GM18499 (cell line): ENCODE data around the gene LRRD1.
A peak's percentile ranks its signal among the peaks of the same experiment; 100 is the strongest.
"Not testable (repeated sequence)": the region's sequence is repeated elsewhere in the genome, so short reads cannot be mapped to it uniquely, and the experiment has no call there.

Experiments
- ATAC-seq: cut with Tn5 transposase; IDR thresholded peaks from one replicate; pipeline ENCODE4 v1.9.1; 2021; ENCODE audit warnings: moderate number of reproducible peaks; ENCODE audit not compliant: insufficient read depth, unreplicated experiment

Gene LRRD1

DNA sequence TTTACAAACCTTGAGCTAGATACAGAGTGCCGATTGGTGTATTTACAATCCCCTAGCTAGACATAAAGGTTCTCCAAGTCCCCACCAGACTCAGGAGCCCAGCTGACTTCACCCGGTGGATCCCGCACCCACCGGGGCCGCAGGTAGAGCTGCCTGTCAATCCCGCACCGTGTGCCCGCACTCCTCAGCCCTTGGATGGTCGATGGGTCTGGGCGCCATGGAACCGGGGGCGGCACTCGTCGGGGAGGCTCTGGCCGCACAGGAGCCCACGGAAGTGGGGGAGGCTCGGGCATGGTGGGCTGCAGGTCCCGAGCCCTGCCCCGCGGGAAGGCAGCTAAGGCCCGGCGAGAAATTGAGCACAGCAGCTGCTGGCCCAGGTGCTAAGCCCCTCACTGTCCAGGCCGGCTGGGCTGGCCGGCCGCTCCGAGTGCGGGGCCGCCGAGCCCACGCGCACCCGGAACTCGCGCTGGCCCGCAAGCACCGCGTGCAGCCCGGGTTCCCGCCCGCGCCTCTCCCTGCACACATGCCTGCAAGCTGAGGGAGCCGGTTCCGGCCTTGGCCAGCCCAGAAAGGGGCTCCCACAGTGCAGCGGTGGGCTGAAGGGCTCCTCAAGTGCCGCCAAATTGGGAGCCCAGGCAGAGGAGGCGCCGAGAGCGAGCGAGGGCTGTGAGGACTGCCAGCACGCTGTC is 35.6 kb downstream of the LRRD1 start:
- ATAC-seq, result not testable (repeated sequence)

DNA sequence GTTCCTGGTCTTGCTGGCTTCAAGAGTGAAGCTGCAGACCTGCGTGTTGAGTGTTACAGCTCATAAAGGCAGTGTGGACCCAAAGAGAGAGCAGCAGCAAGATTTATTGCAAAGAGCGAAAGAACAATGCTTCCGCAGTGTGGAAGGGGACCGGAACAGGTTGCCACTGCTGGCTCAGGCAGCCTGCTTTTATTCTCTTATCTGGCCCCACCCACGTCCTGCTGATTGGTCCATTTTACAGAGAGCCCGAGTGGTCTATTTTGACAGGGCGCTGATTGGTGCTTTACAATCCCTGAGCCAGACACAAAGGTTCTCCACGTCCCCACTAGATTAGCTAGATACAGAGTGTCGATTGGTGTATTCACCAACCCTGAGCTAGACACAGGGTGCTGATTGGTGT is 36.2 kb downstream of the LRRD1 start:
- ATAC-seq, result not testable (repeated sequence)

DNA sequence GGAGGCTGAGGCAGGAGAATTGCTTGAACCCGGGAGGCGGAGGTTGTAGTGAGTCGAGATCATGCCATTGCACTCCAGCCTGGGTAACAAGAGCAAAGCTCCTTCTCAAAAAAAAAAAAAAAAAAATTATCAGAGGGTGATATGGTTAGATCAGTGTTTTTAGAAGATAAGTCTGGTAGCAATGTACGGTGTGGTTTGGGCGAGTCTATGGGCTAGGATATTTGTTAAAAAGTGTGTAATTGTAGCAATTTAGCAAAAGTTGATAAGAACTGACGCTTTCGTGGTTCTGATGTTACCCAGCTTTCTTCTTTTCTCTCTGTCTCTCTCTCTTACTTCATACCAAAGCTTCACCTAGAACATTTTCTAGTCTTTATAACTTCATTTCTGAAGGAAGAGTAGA is 37.8 kb downstream of the LRRD1 start:
- no peak for ATAC-seq

DNA sequence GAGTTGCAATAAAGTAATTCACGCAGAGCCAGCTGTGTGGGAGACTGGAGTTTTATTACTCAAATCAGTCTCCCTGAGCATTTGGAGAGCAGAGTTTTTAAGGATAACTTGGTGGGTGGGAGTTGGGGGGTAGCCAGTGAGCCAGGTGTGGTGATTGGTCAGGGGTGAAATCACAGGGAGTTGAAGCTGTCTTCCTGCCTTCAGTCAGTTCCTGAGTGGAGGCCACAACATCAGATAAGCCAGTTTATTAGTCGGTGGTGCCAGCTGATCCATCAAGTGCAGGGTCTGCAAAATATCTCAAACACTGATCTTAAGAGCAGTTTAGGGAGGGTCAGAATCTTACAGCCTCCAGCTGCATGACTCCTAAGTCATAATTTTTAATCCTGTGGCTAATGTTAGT is 41.4 kb downstream of the LRRD1 start:
- ATAC-seq, result no peak

DNA sequence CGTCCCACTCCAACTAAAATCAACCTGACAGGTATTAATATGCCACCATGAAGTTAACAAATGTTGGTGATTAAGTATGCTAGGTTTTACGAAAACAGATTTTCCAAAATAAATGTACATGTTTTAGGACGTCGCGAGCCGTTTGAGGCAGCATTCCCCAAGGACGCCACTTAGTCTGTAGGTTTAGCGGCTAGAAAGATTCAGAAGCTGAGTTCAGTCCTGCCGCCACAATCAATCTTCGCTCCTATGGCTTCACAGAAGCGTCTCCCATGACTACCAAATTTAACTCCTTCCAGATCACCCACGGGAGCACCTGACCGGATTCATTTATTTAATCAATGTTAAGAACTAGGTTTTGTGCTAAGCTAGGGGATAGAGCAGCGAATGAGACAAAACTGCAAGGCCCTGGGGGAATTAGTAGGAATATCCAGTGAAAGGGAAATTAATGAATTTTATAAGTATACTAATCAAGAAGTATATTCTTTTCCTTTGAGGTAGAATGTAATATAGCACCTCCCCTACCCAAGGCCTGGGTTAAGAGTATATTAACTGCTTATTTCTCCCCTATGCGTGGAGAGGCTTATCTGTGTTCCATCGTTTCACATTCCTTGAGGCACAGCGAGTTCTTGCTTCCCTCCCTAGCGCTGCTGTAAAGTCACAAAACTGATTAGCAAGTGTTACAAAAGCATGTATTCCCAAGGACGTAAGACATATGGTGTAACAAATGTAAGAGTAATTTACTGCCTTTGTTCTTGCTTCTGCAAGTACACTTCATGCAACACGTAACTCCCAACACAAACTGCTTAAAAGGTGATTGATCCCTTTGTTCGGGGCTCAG is 43.7 kb downstream of the LRRD1 start:
- peak; percentile 6 for ATAC-seq

DNA sequence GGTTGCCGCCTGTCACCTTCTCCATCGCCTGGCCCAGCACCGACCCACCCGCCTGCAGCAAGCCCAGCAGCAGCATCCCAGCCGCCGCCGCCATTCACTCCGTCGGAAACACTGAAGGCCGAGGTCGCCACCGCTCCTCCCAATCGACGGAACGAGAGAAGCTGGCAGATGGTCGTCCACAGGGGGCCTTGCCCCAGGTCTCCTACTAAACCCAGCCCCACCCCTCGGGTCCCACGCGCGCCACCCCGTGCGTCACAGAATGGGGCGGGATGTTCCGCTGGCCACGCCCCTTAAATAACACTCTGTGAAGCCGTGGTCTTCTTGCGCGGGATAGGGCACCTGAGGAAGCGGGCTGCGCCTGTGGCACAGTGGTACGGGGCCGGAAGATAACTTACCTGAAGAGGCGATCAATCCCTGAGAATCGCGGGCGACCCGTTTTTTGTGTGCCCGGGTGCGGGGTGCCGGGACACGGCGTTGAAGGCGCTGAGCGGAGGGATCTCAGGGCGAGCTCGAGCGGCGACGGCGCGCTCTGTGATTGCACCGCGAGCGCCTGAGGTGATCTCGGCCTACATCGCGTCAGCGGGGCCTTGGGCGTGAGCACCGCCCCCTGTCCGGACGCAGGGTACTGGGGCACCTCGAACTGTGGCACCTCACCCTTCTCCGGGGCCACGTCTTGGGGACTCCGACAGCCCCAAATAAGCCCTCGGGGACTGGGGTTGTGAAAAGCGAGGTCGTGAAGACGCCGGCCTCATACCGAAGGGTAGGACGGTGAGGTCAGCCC is 44.5 kb downstream of the LRRD1 start, which contains the start of gene CYP51A1:
Gene CYP51A1, minus strand, starts transcription at position 207 of the 781 bp plus-strand sequence. Its CDS starts 113 bp downstream, at position 94.
- ATAC-seq, result peak; percentile 64

DNA sequence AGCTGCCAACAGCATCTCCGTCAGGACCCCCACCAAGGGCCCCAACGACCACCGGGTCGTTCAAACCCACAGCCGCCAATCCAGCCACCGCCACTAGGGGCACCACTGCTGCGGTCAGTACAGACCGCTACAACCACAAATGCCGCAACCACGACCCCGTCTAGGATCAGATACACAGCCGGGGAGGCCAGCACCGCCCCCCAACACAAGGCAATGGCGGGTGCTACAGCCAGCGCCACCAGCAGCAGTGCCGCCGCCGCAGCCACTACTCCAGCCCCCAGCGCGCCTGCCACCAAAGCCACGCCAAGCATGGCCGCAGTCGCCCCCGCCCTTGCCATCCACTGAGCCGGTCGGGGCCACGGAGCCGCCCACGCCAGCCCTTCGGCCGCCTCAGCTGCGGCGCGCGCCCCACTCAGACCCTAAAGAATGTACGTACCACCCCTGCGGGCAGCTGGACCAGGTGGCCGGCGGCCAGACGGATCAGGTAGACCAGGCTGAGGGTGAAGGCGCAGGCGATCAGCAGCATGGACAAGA is 45.1 kb downstream of the LRRD1 start:
- ATAC-seq, result peak; percentile 16

DNA sequence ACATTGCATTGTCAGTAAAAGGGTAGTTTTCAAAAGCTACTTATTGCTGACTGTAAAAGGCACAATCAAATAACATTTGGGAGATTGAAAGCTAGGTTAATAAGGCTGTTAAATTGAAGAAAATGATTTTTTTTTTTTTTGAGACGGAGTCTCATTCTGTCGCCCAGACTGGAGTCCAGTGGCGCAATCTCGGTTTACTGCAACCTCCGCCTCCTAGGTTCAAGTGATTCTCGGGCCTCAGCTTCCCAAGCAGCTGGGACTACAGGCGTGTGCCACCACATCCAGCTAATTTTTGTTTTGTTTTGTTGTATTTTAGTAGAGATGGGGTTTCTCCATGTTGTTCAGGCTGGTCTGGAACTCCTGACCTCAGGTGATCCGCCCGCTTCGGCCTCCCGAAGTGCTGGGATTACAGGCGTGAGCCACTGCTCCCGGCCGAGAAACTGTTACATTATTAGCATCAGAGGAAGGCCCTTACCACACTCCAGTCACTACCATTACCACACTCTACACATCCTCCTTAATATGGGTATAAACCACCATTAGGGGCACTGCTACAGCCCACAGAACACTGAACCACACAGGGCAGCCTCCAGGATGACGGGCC is 45.7 kb downstream of the LRRD1 start:
- peak; percentile 1 for ATAC-seq

DNA sequence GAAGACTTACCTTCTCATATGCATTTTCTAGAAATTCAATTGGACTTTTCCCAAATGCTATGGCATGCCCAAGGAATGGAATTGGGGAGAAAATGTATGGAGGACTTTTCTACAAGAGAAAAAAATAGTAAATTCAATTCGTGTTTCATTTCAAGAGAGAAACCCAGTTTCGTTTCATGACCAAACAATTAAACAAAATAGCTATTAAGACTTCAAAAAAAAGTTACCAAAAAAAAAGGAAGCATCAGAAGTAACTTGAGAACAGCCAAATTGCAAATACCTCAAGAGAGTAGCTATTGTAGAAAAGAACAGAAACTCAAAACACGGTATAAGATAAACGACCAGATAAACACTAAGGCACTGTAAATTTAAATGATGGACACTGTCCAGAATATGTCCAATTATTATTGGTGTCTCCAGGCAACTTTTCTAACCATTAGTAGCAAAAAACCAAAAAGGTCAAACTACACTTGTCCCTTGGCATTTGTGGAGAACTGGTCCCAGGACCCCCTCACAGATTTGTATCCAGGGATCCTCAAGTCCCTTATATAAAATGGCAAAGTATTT is 47.1 kb downstream of the LRRD1 start:
- ATAC-seq, result no peak

DNA sequence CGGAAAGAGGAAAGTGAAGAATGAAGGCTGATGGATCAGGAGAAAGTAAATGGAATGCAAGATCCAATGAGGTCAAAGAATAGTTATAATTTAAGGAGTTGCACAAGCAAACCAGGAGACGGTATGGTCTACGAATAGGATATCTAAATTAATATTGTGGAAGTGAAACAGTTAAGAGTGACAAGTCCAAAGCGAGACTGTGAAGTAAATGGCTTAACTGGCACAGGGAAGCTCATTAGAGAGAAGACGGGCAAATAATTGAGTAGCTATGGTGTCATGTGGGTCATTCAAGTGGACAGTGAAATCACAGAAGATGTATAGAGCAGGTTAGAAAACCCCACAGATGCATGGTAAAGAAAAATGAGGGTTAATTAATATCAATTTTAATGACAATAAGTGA is 47.8 kb downstream of the LRRD1 start:
- no peak for ATAC-seq

DNA sequence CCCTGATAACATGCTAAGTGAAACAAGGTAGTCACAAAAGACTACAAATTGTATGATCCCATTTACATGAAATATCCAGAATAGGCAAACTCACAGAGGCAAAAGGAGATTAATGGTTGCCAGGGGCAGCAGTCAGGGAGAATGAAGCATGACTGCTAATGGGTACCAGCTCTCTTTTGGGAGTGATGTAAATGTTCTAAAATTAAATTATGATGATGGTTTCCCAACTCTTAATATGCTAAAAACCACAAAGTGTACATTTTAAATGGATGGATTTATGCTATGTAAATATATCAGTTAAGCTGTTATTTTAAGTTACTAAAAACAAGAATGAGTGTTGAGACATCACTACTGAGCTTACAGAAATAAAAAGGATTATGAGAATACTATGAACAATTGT is 57.3 kb downstream of the LRRD1 start:
- ATAC-seq, result no peak

DNA sequence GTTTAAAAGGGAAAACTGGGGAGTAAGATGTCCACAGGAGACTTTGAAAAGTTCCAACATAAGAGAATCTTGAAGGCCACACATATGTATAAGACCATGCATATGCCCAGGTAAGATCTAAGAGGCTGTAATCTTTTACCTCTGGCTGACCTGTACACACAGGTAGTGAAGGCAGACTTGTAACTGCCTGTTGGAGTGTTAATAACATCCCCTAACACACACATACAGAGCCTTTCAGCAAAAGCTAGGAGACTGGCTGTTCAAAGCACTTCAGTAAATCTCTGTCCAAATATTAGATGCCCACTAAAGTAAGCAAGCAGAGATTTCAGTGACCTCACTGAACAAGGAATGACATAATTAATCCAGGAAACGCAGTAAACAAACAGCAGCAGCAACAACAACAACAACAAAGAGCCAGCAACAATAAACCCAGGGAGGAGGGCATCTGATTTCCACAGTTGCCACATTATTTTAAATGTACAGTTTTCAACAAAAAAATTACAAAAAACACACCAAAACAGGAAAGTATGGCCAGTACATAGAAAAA is 59.7 kb downstream of the LRRD1 start:
- no peak for ATAC-seq

DNA sequence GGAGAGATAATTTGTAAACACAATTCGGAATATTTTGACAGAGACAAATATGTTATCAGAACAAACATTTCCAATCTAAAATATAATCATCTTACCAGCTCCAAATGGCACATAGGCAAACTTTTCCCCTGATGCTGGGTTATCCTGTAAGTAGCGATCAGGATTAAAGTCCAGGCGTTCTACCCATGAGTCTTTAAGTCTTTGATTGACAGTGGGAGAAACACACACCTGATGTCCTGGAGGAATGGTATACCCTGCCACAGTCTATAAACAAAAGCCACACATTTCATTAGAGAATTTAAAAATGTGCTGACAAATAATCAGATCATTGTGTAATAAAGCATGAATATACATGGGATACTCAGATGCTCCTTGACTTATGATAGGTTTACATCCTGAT is 62.0 kb downstream of the LRRD1 start:
- no peak for ATAC-seq

DNA sequence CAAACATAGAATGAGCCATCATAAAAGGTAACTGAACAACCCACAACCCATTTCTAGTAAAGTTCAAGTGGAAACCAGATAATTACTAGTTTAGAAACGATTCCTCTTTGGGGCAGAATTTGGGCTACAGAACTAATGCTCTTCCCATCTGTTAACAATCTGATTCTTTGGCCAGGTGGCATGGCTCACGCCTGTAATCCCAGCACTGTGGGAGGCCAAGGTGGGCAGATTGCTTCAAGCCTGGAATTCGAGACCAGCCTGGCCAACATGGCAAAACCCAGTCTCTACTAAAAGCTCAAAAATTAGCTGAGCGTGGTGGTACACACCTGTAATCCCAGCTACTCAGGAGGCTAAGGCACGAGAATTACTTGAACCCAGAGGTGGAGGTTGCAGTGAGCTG is 63.1 kb downstream of the LRRD1 start:
- no peak for ATAC-seq

DNA sequence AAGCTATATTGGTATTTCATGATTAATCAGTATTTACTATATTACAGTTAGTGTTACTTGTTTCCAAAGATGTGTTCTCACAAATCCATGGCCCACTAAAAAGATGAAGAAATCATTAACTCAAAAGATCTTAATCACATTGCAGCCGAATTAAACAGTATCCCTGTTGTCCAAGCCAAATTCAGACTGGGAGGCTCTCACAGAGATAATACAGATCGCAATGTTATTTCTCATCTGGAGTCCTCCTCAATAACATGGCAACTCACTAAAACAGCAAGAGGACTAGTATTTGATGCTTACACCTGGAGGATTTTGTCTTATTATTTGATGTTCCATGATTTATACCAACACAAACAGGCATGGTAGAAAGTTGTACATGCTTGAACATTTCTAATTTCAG is 68.1 kb downstream of the LRRD1 start:
- ATAC-seq, result no peak

DNA sequence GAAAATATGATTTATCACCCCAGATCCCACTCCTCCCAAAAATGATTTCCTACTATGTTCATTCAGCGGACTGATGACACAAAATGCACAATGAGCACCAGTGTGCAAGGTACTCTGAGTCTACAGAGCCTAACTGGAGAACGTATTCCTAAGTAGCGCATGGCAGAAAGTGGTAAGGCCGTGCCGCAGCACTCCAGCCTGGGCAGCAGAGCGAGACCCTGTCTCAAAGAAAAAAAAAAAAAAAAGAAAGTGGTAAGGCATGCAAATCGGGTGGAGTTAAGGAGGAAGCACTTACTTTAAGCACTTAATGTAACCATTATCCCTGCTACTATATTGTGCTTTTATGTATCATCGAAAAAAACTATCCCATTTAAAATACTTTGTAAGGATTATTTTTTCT is 70.1 kb downstream of the LRRD1 start:
- ATAC-seq, result no peak

DNA sequence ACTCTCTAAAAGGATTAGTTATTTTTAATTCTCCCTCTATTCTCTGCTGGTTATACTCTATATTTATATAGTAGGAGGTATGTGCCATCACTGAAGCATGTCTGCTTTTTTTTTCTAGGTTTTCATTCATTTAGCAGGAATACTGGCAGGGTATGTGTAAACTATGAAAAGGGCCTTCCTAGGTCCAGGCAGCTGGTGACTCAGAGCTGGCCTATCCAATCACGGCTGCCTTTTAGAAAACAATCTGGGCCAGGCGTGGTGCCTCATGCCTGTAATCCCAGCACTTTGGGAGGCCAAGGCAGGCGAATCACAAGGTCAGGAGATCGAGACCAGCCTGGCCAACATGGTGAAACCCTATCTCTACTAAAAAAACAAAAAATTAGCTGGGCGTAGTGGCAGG is 76.1 kb downstream of the LRRD1 start:
- not testable (repeated sequence) for ATAC-seq

DNA sequence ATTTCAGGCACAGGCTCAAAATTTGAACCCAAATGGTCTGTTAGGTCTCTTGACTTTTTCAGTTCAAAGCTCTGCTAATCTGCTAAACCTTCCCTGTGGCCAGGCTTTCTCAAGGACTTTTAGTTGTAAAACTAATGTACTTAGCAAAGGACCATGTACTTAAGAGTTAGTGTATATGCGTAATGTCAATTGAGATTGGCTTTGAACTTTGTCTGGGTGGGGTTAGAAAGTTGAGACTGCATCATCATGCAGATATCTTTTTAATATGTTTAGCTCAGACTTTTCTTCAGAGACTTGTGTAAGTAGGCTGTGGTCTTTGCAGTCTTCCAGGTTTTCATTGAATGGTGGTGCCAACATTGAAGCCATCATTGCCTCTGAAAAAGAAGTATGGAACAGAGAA is 78.4 kb downstream of the LRRD1 start:
- no peak for ATAC-seq

DNA sequence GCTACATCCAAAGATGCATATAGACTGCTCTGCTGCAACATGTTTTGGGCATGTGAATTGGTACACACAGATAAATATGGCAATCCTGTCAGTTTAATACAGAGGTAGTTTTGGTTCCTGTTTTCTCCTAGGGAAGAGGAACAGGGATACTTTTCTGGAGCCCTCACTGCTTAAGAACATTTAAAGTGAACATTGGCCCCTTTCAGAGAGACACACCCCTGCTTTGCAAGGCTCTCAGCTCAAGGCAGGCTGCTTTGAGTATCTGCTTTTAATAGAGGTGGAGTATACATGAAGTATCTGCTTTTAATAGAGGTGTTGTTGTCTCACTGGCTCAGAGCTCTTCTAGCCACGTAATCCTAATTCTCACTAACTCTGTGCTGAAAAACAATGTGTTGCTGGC is 83.6 kb downstream of the LRRD1 start:
- no peak for ATAC-seq
